NB4 (cell line): ENCODE measurements around the gene HK3.

ENCODE experiments used
- CTCF ChIP-seq: IDR thresholded peaks from one replicate; pipeline ENCODE4 v1.5.1; 2012; ENCODE audit warnings: low read depth, low read length
- POLR2A ChIP-seq: IDR thresholded peaks from 2 replicates; pipeline ENCODE4 v1.6.1; 2011; ENCODE audit warnings: mild to moderate bottlenecking; ENCODE audit not compliant: insufficient read length; ENCODE audit errors: extremely low read depth
- TF ChIP-seq, protein P1 (sequence below): IDR thresholded peaks from 2 replicates; pipeline ENCODE4 v1.6.1; 2011; ENCODE audit warnings: low read depth, low read length

DNA sequence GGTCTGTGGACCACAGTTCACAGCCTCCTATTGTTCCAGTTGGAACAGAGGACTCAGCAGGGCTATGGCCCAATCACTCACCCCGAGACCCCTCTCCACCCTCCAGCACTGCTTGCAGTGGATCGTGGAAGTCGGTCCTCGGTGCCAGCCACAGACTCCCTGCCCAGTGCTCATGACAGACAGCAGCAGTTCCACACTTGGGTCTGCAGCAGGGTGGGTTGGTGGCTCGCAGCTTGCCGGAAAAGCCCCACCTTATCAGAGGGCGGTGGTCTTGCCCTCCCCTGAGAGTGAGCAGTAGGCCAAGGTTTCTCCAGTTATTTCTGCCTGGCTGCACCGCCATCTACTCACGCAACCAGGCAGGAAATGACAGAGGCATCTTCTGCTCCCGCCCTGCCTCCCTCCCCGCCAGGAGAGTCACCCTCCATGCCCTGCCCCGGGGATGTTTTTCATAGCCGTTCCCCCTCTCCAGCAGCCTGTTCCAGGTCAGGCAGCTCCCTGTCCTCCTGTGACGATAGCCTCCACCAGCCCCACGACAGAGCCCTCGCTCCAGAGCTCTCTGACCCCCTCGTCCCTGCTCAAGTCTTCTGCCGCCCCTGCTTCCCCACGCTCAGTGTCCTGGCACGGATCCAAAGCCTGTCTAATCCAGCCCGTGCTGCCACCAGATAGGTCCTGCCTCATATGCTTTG is 54.3 kb downstream of the HK3 start:
- TF ChIP-seq, protein P1, sequence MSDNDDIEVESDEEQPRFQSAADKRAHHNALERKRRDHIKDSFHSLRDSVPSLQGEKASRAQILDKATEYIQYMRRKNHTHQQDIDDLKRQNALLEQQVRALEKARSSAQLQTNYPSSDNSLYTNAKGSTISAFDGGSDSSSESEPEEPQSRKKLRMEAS: no peak
- no peak for TF ChIP-seq CTCF
- TF ChIP-seq POLR2A: no peak
